ENCODE measurements around the gene EFCAB6. TPM values are rescaled to one million over a fixed set of nuclear protein-coding genes. Genes with fewer than 3 reads are reported as not detected.

Gene EFCAB6
- polyA plus RNA-seq, 12 donors: 0.58 to 1.6 (median 1.2) TPM; not detected in 2

GRCh38 chr22:43637275-43638260, 174.5 kb downstream of the EFCAB6 start:
- no peak for DNase-seq

- no peak for DNase-seq
Observed at GRCh38 chr22:43636086-43636485, 176.0 kb downstream of the EFCAB6 start.

- DNase-seq: no peak
Observed at GRCh38 chr22:43635101-43635500, 177.0 kb downstream of the EFCAB6 start.

DNA sequence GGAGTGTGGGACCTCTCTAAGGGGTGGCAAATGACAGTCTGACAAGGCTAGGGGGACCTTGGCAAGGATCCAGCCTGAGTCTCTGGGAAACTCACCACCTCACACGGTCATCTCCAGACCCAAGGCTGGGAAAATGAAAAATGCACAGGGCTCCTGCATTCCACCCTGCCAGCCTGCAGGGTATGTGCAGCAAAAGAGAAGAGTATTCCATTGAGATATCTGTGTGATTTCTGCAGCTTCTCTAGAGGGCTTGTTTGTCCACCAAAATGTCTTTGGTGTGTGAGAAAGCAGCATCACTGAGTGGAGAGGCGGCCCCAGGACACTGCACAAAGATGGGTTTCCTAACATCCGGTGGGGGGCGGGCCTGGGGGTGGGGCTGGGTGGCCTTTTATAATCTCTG, 177.8 kb downstream of the EFCAB6 start:
- no peak for DNase-seq

GRCh38 chr22:43633631-43634285, 178.3 kb downstream of the EFCAB6 start:
- no peak for DNase-seq

DNA sequence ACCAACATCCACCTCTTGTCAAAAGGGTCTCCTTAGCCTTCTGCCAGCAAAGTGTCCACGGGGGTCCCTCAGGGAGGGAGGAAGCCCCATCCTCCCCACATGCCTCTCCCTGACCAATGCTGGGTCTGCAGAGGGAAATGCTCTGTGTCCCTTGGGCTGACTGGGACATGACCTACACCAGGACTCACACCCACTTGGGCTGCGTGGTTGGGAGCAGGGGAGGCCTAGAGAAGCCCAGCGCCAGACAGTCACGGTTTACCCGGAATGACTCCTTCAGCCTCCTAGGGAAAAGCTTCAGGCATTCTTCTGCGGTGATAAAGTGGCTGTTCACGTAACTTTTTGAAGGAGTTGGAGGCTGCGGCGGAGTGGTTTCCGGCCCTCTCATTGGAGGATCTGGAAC, 180.3 kb downstream of the EFCAB6 start:
- DNase-seq: no peak

GRCh38 chr22:43631201-43631600, 180.9 kb downstream of the EFCAB6 start:
- DNase-seq: no peak

- DNase-seq: no peak
Observed at GRCh38 chr22:43630451-43630850, 181.7 kb downstream of the EFCAB6 start.

DNA sequence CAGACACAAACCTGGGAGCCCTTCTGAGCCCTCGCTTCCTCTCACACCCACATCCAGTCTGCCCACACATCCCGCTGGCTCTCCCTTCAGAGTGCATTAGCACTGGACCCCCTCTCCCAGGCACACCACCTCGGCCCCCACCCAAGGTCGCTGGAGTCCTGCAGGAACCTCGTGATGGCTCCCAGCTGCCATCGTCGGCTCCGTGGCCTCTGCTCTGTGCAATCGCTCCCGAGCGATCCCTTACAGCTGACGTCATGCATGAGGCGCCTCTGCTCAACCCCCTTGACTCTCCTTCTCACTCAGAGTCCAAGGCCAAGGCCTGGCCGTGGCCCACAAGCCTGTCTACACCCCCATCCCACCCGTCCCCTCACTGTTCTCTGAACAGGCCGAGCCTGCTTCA, 183.9 kb downstream of the EFCAB6 start:
- DNase-seq: no peak

DNA sequence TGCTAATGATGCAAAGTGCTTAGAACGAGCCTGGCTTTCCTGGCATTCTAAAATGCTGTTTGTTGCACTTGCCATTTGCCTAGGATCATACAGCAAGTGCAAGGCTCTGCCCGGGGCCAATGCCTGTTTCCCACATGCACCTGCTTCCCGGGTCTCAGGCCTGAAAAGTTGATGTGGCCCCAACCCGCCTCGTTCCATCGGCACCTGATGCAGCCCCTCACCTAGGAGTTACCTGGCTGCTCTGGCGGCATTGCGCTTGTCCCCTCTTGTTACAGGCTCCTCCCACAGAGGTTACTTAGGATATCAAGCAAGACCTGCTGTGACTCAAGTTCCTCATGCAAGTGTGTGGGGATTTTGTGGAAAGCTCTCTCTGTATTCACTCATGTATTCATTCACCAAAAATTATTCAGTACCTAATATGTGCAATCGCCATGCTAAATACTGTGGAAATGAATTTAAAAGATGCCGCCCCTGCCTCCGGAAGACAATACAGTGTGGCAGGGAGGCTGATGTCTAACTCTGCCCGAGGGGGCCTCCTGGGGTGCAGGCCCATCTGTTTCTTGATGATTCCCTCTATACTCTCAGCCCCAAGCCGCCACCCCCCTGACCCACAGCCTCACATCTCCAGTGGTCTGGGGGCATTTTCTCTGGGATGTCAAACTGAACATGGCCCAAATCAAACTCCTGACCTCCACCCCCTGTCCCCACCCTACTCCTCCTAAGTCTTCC, 184.5 kb downstream of the EFCAB6 start:
- DNase-seq: no peak

DNA sequence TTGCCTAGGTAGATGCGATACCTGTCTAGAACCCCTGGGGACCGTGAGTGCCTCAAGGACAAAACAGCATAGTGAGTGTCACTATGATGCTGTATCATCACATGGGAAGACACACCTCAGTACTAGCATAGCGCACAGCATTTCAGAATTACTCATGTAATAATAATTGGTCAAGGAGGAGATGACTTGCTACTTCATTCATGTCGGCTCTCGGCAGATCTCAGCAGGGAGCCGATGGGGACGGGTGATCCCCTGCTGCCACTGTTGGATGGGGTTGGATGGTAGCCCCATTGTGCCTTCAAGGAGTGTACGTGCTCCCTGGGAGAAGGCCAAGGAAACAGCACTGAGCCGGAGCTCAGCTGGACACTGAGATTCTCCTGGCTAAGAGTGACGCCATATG, 186.9 kb downstream of the EFCAB6 start:
- DNase-seq: no peak

- DNase-seq: no peak
Observed at GRCh38 chr22:43624144-43624998, 187.7 kb downstream of the EFCAB6 start.

DNA sequence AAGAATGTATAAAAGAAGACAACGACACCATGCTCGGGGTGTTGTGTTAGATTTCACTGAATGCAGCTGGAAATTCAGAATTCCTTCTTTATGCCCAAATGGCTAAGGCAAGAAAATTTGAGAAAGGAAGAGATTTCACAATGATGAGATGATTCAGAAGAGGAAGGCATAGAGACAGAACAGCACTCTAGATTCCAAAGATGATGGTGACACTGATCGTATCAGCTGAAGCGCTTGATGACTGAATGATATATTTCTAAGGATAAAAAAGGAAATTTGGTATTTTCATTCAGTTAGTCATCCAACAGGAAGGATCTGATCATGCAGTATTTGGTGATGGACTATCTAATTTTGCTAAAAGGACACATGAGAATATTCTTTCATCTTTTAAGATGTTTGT, 189.2 kb downstream of the EFCAB6 start:
- no peak for DNase-seq

- DNase-seq: no peak
Observed at GRCh38 chr22:43620197-43620596, 191.9 kb downstream of the EFCAB6 start.

- no peak for DNase-seq
Observed at GRCh38 chr22:43618517-43618916, 193.6 kb downstream of the EFCAB6 start.

- DNase-seq: no peak
Observed at GRCh38 chr22:43616645-43617044, 195.5 kb downstream of the EFCAB6 start.

- no peak for DNase-seq
Observed at GRCh38 chr22:43600265-43600664, 211.8 kb downstream of the EFCAB6 start.

GRCh38 chr22:43592476-43592875, 219.6 kb downstream of the EFCAB6 start:
- no peak for DNase-seq

DNA sequence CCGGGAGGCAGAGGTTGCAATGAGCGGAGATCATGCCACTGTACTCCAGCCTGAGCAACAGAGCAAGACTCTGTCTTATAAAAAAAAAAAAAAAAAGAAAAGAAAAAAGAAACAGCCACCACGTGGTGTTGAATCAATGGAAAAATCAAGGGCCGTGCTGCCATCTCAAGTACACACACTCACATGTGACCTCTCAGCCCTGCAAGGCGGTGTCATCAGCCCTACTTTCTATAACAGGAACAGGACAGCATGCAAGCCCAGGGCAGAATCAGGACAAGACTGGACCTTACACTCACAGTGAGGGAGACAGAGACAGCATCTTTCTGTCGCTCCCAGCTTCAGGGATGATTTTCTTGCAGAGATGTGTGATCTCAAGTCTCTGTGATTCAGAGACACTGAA, 220.7 kb downstream of the EFCAB6 start:
- no peak for DNase-seq

- no peak for DNase-seq
Observed at GRCh38 chr22:43587574-43587973, 224.5 kb downstream of the EFCAB6 start.

GRCh38 chr22:43583501-43583900, 228.6 kb downstream of the EFCAB6 start:
- DNase-seq: no peak
